Mucosa of rectum (tissue), 2 donors: ENCODE data around the gene TNIK.
"Not testable (repeated sequence)": the region's sequence is repeated elsewhere in the genome, so short reads cannot be mapped to it uniquely, and the experiment has no call there.

ENCODE experiments used
- H3K27ac ChIP-seq, 2 donors: one replicate each; pipeline ENCODE4 v1.7.0; 2013; ENCODE audit warnings: inconsistent platforms in 2 of 2, low read depth in 2 of 2, low read length in 2 of 2
- H3K27me3 ChIP-seq, 2 donors: one replicate each; pipeline ENCODE4 v1.7.0; 2013; ENCODE audit warnings: low read length in 2 of 2; ENCODE audit not compliant: control insufficient read depth in 2 of 2, insufficient read depth in 2 of 2
- H3K36me3 ChIP-seq, 2 donors: one replicate each; pipeline ENCODE4 v1.7.0; 2013; ENCODE audit warnings: low read length in 2 of 2; ENCODE audit not compliant: control insufficient read depth in 2 of 2, insufficient read depth in 2 of 2
- H3K4me1 ChIP-seq, 2 donors: one replicate each; pipeline ENCODE4 v1.7.0; 2013; ENCODE audit warnings: low read length in 2 of 2, mild to moderate bottlenecking in 1 of 2; ENCODE audit not compliant: control insufficient read depth in 2 of 2, insufficient read depth in 2 of 2
- H3K4me3 ChIP-seq, 2 donors: one replicate each; pipeline ENCODE4 v1.7.0; 2013; ENCODE audit warnings: low read length in 2 of 2
- H3K9ac ChIP-seq, 2 donors: one replicate each; pipeline ENCODE4 v1.7.0; 2013; ENCODE audit warnings: low read length in 2 of 2, low read depth in 1 of 2, mild to moderate bottlenecking in 1 of 2
- H3K9me3 ChIP-seq, 2 donors: one replicate each; pipeline ENCODE4 v1.7.0; 2013; ENCODE audit warnings: low read length in 2 of 2; ENCODE audit not compliant: control insufficient read depth in 2 of 2
- donor health status: healthy.
- donor health status: Normal muscosa, but diverticular disease.

TNIK gene

GRCh38 chr3:171451915-171452314 is 8.3 kb downstream of the TNIK start:
- H3K4me1 ChIP-seq = peaks cover 0 to 4% of the 10 kb centered on the region in 2 donors
- H3K9me3 ChIP-seq = no peaks in the 10 kb centered on the region
- H3K27me3 ChIP-seq = no peaks in the 10 kb centered on the region
- no peak overlapping the region for H3K9ac ChIP-seq
- no peak overlapping the region for H3K27ac ChIP-seq
- no peaks in the 10 kb centered on the region for H3K36me3 ChIP-seq
- no peak overlapping the region for H3K4me3 ChIP-seq

- H3K27me3 ChIP-seq, H3K9ac ChIP-seq, H3K27ac ChIP-seq, H3K9me3 ChIP-seq, H3K36me3 ChIP-seq, H3K4me3 ChIP-seq, H3K4me1 ChIP-seq: not testable (repeated sequence)
Measured at GRCh38 chr3:171447579-171447891, 12.7 kb downstream of the TNIK start.

- H3K27ac ChIP-seq = no peak overlapping the region
- no peak overlapping the region for H3K4me3 ChIP-seq
- H3K27me3 ChIP-seq = no peaks in the 10 kb centered on the region
- H3K4me1 ChIP-seq = no peaks in the 10 kb centered on the region
- no peaks in the 10 kb centered on the region for H3K9me3 ChIP-seq
- H3K36me3 ChIP-seq = no peaks in the 10 kb centered on the region
- H3K9ac ChIP-seq = no peak overlapping the region
Measured at GRCh38 chr3:171446801-171447578, 13.2 kb downstream of the TNIK start.

GRCh38 chr3:171446301-171446700 is 13.9 kb downstream of the TNIK start:
- H3K4me3 ChIP-seq = no peak overlapping the region
- no peaks in the 10 kb centered on the region for H3K36me3 ChIP-seq
- H3K9me3 ChIP-seq = no peaks in the 10 kb centered on the region
- H3K27ac ChIP-seq = no peak overlapping the region
- no peak overlapping the region for H3K9ac ChIP-seq
- no peaks in the 10 kb centered on the region for H3K27me3 ChIP-seq
- no peaks in the 10 kb centered on the region for H3K4me1 ChIP-seq

- Histone ChIP-seq H3K4me1 (no peaks in the 10 kb centered on the region), H3K27me3 (no peaks in the 10 kb centered on the region)
Measured at GRCh38 chr3:171445620-171446204, 14.5 kb downstream of the TNIK start.

GRCh38 chr3:171444001-171444690 is 16.1 kb downstream of the TNIK start:
- Histone ChIP-seq H3K4me3 (no peak overlapping the region), H3K9me3 (no peaks in the 10 kb centered on the region), H3K9ac (no peak overlapping the region), H3K27me3 (no peaks in the 10 kb centered on the region), H3K36me3 (no peaks in the 10 kb centered on the region), H3K4me1 (no peaks in the 10 kb centered on the region), H3K27ac (no peak overlapping the region)

More at GRCh38 chr3:171445620-171446204, 14.5 kb downstream of the TNIK start:
- no peaks in the 10 kb centered on the region for H3K36me3 ChIP-seq
- H3K9ac ChIP-seq = no peak overlapping the region
- no peak overlapping the region for H3K4me3 ChIP-seq
- H3K27ac ChIP-seq = no peak overlapping the region
- H3K9me3 ChIP-seq = no peaks in the 10 kb centered on the region

GRCh38 chr3:171443211-171443957 is 16.8 kb downstream of the TNIK start:
- Histone ChIP-seq H3K36me3 (no peaks in the 10 kb centered on the region), H3K4me1 (no peaks in the 10 kb centered on the region), H3K27ac (no peak overlapping the region), H3K27me3 (no peaks in the 10 kb centered on the region), H3K9me3 (no peaks in the 10 kb centered on the region), H3K4me3 (no peak overlapping the region), H3K9ac (no peak overlapping the region)

- Histone ChIP-seq H3K9me3 (no peaks in the 10 kb centered on the region), H3K4me3 (no peak overlapping the region), H3K27ac (no peak overlapping the region), H3K27me3 (no peaks in the 10 kb centered on the region), H3K9ac (no peak overlapping the region), H3K4me1 (no peaks in the 10 kb centered on the region), H3K36me3 (no peaks in the 10 kb centered on the region)
Measured at GRCh38 chr3:171442184-171442583, 18.0 kb downstream of the TNIK start.

GRCh38 chr3:171441381-171441780 is 18.8 kb downstream of the TNIK start:
- H3K4me1 ChIP-seq = no peaks in the 10 kb centered on the region
- H3K9me3 ChIP-seq = no peaks in the 10 kb centered on the region
- no peak overlapping the region for H3K4me3 ChIP-seq
- no peaks in the 10 kb centered on the region for H3K27me3 ChIP-seq
- H3K9ac ChIP-seq = no peak overlapping the region
- no peak overlapping the region for H3K27ac ChIP-seq
- no peaks in the 10 kb centered on the region for H3K36me3 ChIP-seq

GRCh38 chr3:171439996-171440395 is 20.2 kb downstream of the TNIK start:
- Histone ChIP-seq H3K9ac (no peak overlapping the region), H3K9me3 (no peaks in the 10 kb centered on the region), H3K4me1 (no peaks in the 10 kb centered on the region), H3K36me3 (no peaks in the 10 kb centered on the region), H3K4me3 (no peak overlapping the region), H3K27ac (no peak overlapping the region), H3K27me3 (no peaks in the 10 kb centered on the region)
